Right atrium auricular region (tissue), 2 donors: Measurements from ENCODE around the gene DCP1B. TPM values are rescaled to one million over a fixed set of nuclear protein-coding genes. Genes with fewer than 3 reads are reported as not detected.

Experiments used
- DNase-seq: peaks from one replicate; pipeline ENCODE4 v3.0.0-alpha.2; 2019; ENCODE audit warnings: low spot score
- H3K27ac ChIP-seq, 2 donors: fragments of 200-600 bp; sonication (generic); 1 replicate in 1 of 2; 2 replicates in 1 of 2; pipeline ENCODE4 v1.5.1; 2016 to 2019
- H3K27me3 ChIP-seq, 2 donors: fragments of 200-600 bp; sonication (generic); one replicate each; pipeline versions ENCODE4 v1.5.1 to v1.6.0; 2017 to 2019
- H3K36me3 ChIP-seq: fragments of 200-600 bp; sonication (generic); one replicate; pipeline ENCODE4 v1.5.1; 2016
- H3K4me1 ChIP-seq, 2 donors: fragments of 200-600 bp; sonication (generic); one replicate each; pipeline versions ENCODE4 v1.5.1 to v1.6.0; 2017 to 2019
- H3K4me3 ChIP-seq, 2 donors: fragments of 200-600 bp; sonication (generic); 1 replicate in 1 of 2; 2 replicates in 1 of 2; pipeline ENCODE4 v1.5.1; 2017 to 2019; ENCODE audit warnings: mild to moderate bottlenecking in 1 of 2, moderate library complexity in 1 of 2
- H3K9me3 ChIP-seq, 2 donors: fragments of 200-600 bp; sonication (generic); one replicate each; pipeline ENCODE4 v1.5.1; 2019
- total RNA-seq, 2 donors: library from RNA; depleted of rRNA; stranded (reverse); fragments of >200 nt; gene quantifications; one replicate each; pipeline ENCODE4 v1.1.0, GENCODE V29; 2016
- TF ChIP-seq, protein P1 (sequence below), 2 donors: fragments of 200-600 bp; sonication (generic); IDR thresholded peaks; one replicate each; pipeline ENCODE4 v1.5.1; 2019; ENCODE audit warnings: antibody characterized with exemption in 2 of 2

DCP1B gene
- total RNA-seq, 2 donors from 2014 or later: 5.8 to 6.2 TPM

DNA sequence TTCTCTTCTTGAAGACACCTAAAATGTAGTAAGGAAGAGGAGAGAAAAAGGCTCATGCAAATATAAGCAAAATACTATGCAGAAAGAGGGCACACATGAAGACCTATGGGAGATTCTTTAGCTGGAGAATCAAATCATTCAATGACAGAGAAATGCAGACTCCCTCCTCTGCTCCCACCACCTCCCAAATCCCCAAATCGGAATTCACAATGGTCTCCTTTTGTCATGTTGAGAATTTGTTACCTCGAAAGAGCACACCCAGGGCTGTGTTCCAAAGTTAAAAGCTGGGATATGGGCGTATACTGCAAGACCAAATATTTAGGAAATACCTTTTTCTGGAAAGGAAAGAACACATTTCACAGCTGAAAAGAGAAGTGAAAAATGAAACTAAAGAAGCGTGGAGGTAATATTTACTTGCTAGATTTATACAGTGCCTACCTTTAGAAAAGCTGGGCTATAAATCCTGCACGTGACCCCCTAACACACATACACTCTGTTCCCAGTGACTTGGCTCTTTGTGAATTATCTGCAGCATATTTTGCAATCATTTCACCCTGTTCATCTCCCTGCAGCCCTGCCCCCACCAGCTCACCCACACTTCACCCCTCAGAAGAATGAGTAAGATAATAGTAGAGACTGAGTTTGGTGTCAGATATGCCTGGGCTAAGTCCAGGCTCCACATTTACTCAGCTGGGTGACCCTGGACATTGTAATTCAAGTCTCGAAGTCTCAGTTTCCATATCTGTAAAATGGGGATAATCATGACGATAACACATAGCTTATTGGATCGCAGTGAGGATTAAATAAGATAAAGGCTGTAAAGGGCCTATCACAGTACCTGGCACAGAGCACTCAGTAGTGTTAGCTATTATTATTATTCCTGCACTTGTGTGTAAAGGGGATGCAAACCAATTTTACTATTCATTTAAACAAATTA lies 45.6 kb upstream of the DCP1B start:
- Histone ChIP-seq H3K27ac (no peak overlapping the region), H3K36me3 (peaks cover 40% of the 10 kb centered on the region), H3K9me3 (no peaks in the 10 kb centered on the region), H3K4me3 (no peak overlapping the region), H3K27me3 (no peaks in the 10 kb centered on the region), H3K4me1 (peaks cover 0 to 19% of the 10 kb centered on the region in 2 donors)
- TF ChIP-seq, protein P1, sequence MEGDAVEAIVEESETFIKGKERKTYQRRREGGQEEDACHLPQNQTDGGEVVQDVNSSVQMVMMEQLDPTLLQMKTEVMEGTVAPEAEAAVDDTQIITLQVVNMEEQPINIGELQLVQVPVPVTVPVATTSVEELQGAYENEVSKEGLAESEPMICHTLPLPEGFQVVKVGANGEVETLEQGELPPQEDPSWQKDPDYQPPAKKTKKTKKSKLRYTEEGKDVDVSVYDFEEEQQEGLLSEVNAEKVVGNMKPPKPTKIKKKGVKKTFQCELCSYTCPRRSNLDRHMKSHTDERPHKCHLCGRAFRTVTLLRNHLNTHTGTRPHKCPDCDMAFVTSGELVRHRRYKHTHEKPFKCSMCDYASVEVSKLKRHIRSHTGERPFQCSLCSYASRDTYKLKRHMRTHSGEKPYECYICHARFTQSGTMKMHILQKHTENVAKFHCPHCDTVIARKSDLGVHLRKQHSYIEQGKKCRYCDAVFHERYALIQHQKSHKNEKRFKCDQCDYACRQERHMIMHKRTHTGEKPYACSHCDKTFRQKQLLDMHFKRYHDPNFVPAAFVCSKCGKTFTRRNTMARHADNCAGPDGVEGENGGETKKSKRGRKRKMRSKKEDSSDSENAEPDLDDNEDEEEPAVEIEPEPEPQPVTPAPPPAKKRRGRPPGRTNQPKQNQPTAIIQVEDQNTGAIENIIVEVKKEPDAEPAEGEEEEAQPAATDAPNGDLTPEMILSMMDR (IDR thresholded peaks at IDR 0.05): no peak
- no peak for DNase-seq

- TF ChIP-seq, protein P1 (IDR thresholded peaks at IDR 0.05): no peak
- H3K9me3 ChIP-seq: no peaks in the 10 kb centered on the region
- no peak overlapping the region for H3K27ac ChIP-seq
- DNase-seq: no peak
- H3K36me3 ChIP-seq: peaks cover 40% of the 10 kb centered on the region
- H3K4me1 ChIP-seq: peaks cover 0 to 10% of the 10 kb centered on the region in 2 donors
- H3K27me3 ChIP-seq: no peaks in the 10 kb centered on the region
- no peak overlapping the region for H3K4me3 ChIP-seq
Observed at GRCh38 chr12:2047752-2048151, 43.5 kb upstream of the DCP1B start.

DNA sequence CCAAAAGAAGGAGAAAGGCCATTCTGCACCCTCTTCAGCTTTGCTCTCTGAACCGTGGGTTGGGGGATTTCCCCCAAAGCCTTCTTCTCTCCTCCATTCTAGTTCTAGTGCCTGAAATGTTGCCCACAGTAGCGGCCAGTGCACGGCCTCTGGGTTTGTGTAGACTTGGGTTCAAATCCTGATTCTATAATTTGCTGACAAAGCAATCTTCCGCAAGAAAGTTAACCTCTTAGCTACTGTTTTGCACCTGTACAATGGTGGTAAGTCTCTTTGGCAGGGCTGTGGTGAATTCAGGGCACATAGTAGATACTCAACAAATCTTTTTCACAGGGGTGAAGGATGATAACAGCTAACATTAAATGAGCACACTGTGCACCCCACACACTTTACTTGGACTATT lies 42.7 kb upstream of the DCP1B start:
- no peaks in the 10 kb centered on the region for H3K27me3 ChIP-seq
- DNase-seq: no peak
- peaks cover 0 to 7% of the 10 kb centered on the region in 2 donors for H3K4me1 ChIP-seq
- no peak overlapping the region for H3K4me3 ChIP-seq
- no peak overlapping the region for H3K27ac ChIP-seq
- TF ChIP-seq, protein P1 (IDR thresholded peaks at IDR 0.05): no peak
- no peaks in the 10 kb centered on the region for H3K9me3 ChIP-seq
- H3K36me3 ChIP-seq: peaks cover 40% of the 10 kb centered on the region

GRCh38 chr12:2044165-2044564 lies 39.9 kb upstream of the DCP1B start:
- Histone ChIP-seq H3K4me1 (peaks cover 0 to under 1% of the 10 kb centered on the region in 2 donors), H3K36me3 (peaks cover 24% of the 10 kb centered on the region), H3K4me3 (no peak overlapping the region), H3K27me3 (no peaks in the 10 kb centered on the region), H3K27ac (no peak overlapping the region), H3K9me3 (no peaks in the 10 kb centered on the region)
- TF ChIP-seq, protein P1 (IDR thresholded peaks at IDR 0.05): no peak
- DNase-seq: no peak

DNA sequence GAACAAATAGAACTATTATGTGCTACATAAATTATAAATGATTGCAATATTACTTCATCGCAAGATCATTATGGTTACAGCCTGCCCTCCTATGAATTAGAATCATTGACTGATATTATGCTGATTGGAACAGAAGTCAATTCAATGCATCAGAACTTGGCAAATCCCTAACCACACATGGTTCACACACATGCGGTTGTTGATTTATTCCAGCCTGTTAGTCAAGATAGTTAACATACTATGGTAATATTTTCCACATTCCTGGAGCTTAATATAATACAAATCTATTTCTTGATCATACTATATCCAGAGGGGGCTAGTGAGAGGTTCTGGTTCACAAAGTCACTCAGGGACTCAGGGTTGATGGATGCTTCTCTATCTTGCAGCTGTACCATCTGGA lies 38.8 kb upstream of the DCP1B start:
- no peaks in the 10 kb centered on the region for H3K9me3 ChIP-seq
- H3K4me3 ChIP-seq: no peak overlapping the region
- no peak for DNase-seq
- H3K27ac ChIP-seq: no peak overlapping the region
- H3K27me3 ChIP-seq: no peaks in the 10 kb centered on the region
- H3K36me3 ChIP-seq: peaks cover 19% of the 10 kb centered on the region
- TF ChIP-seq, protein P1 (IDR thresholded peaks at IDR 0.05): no peak
- H3K4me1 ChIP-seq: peaks cover 0 to 6% of the 10 kb centered on the region in 2 donors
